Lower leg skin (tissue), 4 donors: Measurements from ENCODE around the gene GPC5. TPM values are rescaled to one million over a fixed set of nuclear protein-coding genes. Genes with fewer than 3 reads are reported as not detected.

Source experiments
- DNase-seq, 2 donors: peaks; one replicate each; pipeline ENCODE4 v3.0.0-alpha.2; 2019; ENCODE audit warnings: low spot score in 2 of 2
- H3K4me3 ChIP-seq: fragments of 200-600 bp; sonication (generic); 2 replicates; pipeline ENCODE4 v1.5.1; 2017; ENCODE audit warnings: mild to moderate bottlenecking, low read depth; ENCODE audit not compliant: poor library complexity, severe bottlenecking
- POLR2A ChIP-seq, 2 donors: fragments of 450-650 bp; IDR thresholded peaks; one replicate each; pipeline ENCODE4 v1.6.1; 2016 to 2017; ENCODE audit warnings: antibody characterized with exemption in 2 of 2, mild to moderate bottlenecking in 1 of 2, moderate library complexity in 1 of 2
- WGBS, 2 donors: methylation state at CpG; one replicate each; pipeline ENCODE4 v1.1.5; 2018; 5-methylcytosine and 5-hydroxymethylcytosine counted together
- intact Hi-C: fragments of 100-400 bp; cut with DNase I; formaldehyde crosslinking; loops from one replicate; pipeline ENCODE4 v1.15.0; 2023; ENCODE audit warnings: low total_unique reads
- total RNA-seq, 4 donors: library from RNA; depleted of rRNA; stranded (reverse); fragments of >200 nt; gene quantifications; one replicate each; pipeline ENCODE4 v1.1.0, GENCODE V29; 2016
- TF ChIP-seq, protein P1 (sequence below), 3 donors: fragments of 450-650 bp; IDR thresholded peaks; one replicate each; pipeline ENCODE4 v1.5.1; 2016; ENCODE audit warnings: antibody characterized with exemption in 3 of 3, mild to moderate bottlenecking in 3 of 3, moderate library complexity in 2 of 3

The GPC5 gene
- total RNA-seq, 4 donors from 2014 or later = 0.46 to 1.3 (median 0.82) TPM

DNA sequence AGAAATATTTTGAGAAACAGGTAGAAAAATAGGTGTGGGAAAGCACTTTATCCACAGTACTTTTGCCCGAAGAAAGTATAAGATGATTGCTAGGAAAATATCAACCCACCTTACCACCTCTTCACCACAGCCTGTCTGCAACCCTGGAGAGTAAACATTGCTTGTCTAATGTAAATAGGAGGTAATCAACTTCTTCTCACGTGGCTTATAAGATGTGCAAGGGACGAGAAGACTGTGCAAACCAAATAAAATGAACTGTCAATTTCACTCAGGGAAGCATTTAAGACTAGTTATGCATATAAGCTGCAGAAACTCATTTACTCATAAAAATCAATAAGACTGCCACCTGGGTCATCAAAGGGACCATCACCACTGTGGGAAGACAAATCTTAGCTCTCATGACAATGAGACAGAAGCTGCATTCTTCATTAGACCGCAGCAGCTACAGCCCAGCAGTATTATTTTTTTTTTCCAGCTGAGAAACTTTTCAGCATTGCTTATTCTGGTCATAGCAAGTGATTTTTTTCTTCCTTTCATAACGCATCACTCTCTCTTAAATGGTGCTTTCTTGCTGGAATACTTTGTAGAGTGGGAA is 1020.5 kb downstream of the GPC5 start:
- TF ChIP-seq, protein P1, sequence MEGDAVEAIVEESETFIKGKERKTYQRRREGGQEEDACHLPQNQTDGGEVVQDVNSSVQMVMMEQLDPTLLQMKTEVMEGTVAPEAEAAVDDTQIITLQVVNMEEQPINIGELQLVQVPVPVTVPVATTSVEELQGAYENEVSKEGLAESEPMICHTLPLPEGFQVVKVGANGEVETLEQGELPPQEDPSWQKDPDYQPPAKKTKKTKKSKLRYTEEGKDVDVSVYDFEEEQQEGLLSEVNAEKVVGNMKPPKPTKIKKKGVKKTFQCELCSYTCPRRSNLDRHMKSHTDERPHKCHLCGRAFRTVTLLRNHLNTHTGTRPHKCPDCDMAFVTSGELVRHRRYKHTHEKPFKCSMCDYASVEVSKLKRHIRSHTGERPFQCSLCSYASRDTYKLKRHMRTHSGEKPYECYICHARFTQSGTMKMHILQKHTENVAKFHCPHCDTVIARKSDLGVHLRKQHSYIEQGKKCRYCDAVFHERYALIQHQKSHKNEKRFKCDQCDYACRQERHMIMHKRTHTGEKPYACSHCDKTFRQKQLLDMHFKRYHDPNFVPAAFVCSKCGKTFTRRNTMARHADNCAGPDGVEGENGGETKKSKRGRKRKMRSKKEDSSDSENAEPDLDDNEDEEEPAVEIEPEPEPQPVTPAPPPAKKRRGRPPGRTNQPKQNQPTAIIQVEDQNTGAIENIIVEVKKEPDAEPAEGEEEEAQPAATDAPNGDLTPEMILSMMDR (IDR thresholded peaks at IDR 0.05) = no peak
- TF ChIP-seq POLR2A (IDR thresholded peaks at IDR 0.05) = no peak
- WGBS, 2 donors = 61 to 65% methylated on average over 5 of the region's 5 CpGs

DNA sequence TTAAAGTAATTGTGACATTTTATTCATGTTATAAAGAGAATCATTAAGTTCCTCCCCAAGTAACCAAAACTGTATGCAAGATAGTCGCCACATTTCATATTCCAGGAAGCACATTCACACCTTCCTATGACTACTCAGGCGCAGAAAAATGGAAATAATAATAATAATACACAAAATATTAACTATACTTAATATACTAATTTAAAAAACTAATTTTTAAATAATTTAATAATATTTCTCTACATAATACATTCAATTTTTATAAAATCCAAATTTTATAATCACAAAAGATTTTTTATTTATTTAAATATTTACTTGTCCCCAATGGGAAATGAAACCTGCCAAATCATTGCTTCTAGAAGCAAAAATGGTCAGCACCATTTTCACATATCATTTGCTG is 1030.8 kb downstream of the GPC5 start:
- WGBS, 2 donors = 94% methylated on average over 2 of the region's 2 CpGs
- no peak overlapping the region for H3K4me3 ChIP-seq
- TF ChIP-seq, protein P1 (IDR thresholded peaks at IDR 0.05) = no peak
- TF ChIP-seq POLR2A (IDR thresholded peaks at IDR 0.05) = no peak
- intact Hi-C loops = no loop called here
- no peak for DNase-seq

More for the DNA sequence above, 1020.5 kb downstream of the GPC5 start:
- no peak overlapping the region for H3K4me3 ChIP-seq
- intact Hi-C loops = no loop called here
- no peak for DNase-seq

DNA sequence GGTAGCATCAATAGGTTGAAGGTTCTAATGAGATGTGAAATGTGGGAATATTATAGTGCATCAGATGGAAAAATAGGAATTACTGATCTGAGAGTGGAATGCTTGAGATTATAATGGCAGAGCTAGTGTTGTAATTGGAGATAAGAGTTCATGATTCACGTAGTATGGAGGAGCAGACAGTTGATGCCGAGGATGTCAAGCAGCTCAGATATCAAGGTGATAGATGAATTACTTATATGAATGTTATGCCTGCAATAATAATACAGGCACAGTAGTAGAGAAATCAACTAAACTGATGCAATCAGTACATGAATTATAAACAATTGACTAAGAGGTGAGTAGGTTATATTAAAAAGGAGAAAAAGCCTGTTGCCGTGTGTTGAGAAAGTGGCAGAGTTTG is 1035.0 kb downstream of the GPC5 start:
- intact Hi-C loops = no loop called here

DNA sequence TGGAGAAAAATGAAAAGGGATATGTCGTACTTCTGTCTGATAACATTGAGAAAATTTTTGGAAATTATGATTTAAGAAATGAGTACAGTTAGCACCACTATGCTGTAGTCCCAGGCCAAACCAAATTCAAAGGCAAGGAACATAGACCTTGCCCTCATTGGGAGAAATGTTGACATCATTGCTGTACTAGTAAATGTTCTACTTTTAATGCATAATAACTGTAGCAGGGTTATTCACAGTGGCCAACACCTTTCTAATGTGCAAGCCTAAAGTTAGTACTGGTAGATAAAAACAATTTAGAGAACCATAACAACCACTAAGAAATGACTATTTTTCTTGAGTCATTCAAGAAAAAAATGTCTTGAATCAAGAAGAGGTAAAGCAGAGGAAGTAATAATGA is 1035.5 kb downstream of the GPC5 start:
- DNase-seq = no peak
- 77 to 84% methylated on average over 1 of the region's 1 CpG for WGBS, 2 donors
- intact Hi-C loops = no loop called here
- no peak overlapping the region for H3K4me3 ChIP-seq
- TF ChIP-seq POLR2A (IDR thresholded peaks at IDR 0.05) = no peak
- TF ChIP-seq, protein P1 (IDR thresholded peaks at IDR 0.05) = no peak

More for the DNA sequence above, 1035.0 kb downstream of the GPC5 start:
- 59 to 74% methylated on average over 3 of the region's 3 CpGs for WGBS, 2 donors
- TF ChIP-seq, protein P1 (IDR thresholded peaks at IDR 0.05) = no peak
- TF ChIP-seq POLR2A (IDR thresholded peaks at IDR 0.05) = no peak
- DNase-seq = no peak
- no peak overlapping the region for H3K4me3 ChIP-seq

DNA sequence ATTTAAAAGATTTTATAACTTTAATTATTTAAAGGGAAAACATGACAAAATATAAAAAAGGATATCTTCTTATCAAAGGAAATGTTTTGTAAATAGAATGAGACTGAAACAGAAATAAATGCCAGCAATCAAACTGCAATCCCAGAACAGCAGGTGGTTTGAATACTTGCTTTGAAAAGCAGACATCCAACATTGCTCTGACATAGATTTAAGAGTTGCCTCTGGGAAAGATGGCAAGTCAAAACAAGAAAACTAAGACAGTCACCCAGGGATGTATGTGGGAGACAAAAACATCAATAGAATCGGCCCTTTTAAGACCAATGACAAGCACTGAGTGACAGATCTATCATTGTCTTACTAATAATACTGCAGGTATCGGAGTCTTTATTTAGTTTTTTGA is 1038.5 kb downstream of the GPC5 start:
- TF ChIP-seq POLR2A (IDR thresholded peaks at IDR 0.05) = no peak
- TF ChIP-seq, protein P1 (IDR thresholded peaks at IDR 0.05) = no peak
- WGBS, 2 donors = 39 to 44% methylated on average over 2 of the region's 2 CpGs
- DNase-seq = no peak
- intact Hi-C loops = no loop called here
- no peak overlapping the region for H3K4me3 ChIP-seq

DNA sequence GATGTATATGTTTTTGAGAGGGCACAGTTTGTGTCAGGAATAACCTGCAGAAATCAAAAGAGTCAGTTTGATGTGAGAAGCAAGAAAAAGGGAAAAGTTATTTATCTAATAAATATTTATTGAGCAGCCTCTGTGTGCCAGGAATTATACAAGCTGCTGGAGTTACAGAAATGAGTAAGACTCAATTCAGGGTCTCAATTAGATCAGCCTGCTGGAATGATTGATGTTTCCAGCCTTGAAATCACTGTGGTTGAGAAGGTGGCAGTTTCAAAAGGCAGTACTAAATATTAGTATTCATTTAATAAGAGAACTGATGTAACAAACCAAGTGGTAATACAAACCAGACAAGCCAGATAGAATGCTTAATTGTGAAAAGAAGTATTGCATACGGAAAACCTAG is 1045.8 kb downstream of the GPC5 start:
- DNase-seq = no peak
- intact Hi-C loops = no loop called here
- H3K4me3 ChIP-seq = no peak overlapping the region
- WGBS, 2 donors = 58 to 67% methylated on average over 1 of the region's 1 CpG
- TF ChIP-seq POLR2A (IDR thresholded peaks at IDR 0.05) = no peak
- TF ChIP-seq, protein P1 (IDR thresholded peaks at IDR 0.05) = no peak
